Measurements from ENCODE around the gene HEATR1.
A peak's percentile ranks its signal among the peaks of the same experiment; 100 is the strongest.
"Not testable (repeated sequence)": the region's sequence is repeated elsewhere in the genome, so short reads cannot be mapped to it uniquely, and the experiment has no call there.

Gene HEATR1

DNA sequence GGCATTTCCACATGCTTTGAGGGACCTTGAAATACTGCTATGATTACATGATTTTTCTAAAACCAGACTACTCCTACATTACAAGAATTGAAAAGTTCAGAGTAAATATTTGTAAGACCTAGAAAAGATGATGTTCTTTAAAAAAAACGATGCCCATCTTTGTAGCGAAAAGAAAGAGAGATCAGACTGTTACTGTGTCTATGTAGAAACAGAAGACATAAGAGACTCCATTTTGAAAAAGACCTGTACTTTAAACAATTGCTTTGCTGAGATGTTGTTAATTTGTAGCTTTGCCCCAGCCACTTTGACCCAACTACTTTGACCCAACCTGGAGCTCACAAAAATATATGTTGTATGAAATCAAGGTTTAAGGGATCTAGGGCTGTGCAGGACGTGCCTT is 100.0 kb downstream of the HEATR1 start:
- H3K9me3 ChIP-seq (ENCODE audit: control insufficient read depth in 1 of 2, low read length in 2 of 2); H3K4me1 ChIP-seq (ENCODE audit: control insufficient read depth in 1 of 2, insufficient read depth in 2 of 2, low read length in 2 of 2): not testable (repeated sequence)

DNA sequence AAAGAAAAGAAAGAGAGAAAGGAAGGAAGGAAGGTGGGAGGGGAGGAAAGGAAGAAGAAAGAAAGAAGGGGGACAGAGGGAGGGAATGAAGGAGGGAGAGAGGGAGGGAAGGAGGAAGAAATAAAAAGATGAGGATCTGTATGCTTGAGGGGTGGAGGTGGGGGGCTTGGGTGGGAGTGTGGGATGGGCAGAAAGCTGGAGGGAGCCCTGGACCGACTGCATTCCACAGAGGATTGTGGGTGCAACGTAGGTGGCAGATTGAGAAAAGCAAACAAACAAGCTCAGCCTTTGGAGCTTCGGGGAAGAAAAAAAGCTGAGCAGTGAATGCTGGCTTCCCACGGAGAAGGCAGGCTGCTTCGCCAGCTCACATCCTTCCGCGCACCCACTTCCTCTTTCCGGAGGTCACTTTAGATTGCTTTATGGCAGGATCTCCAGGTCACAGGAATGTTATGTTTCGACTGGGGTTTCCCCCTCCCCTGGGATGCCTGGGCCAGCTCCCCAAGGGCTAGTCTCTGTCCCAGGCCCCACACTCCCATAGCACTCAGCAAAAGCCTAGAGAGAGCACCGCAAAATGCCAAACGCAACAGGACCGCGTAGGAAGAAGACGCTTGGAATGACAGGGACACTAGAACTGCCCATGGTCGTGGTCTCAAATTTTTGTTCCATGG is 101.2 kb downstream of the HEATR1 start:
- no peaks in the 10 kb centered on the region for H3K27me3 ChIP-seq (ENCODE audit: low read depth, low read length)
- H3K4me3 ChIP-seq (ENCODE audit: low read depth in 1 of 2, low read length in 2 of 2) = peak overlapping the region; percentile 34 to 49
- H3K9me3 ChIP-seq (ENCODE audit: control insufficient read depth in 1 of 2, low read length in 2 of 2) = no peaks in the 10 kb centered on the region
- no peaks in the 10 kb centered on the region for H3K36me3 ChIP-seq (ENCODE audit: control insufficient read depth in 1 of 2, insufficient read depth in 2 of 2, low read length in 2 of 2)
- H3K27ac ChIP-seq (ENCODE audit: low read length) = no peak overlapping the region
- peaks cover 0 to 10% of the 10 kb centered on the region in 2 donors for H3K4me1 ChIP-seq (ENCODE audit: control insufficient read depth in 1 of 2, insufficient read depth in 2 of 2, low read length in 2 of 2)

More for the DNA sequence above, 100.0 kb downstream of the HEATR1 start:
- not testable (repeated sequence) for H3K4me3 ChIP-seq (ENCODE audit: low read depth in 1 of 2, low read length in 2 of 2); H3K27me3 ChIP-seq (ENCODE audit: low read depth, low read length); H3K36me3 ChIP-seq (ENCODE audit: control insufficient read depth in 1 of 2, insufficient read depth in 2 of 2, low read length in 2 of 2); H3K27ac ChIP-seq (ENCODE audit: low read length)

DNA sequence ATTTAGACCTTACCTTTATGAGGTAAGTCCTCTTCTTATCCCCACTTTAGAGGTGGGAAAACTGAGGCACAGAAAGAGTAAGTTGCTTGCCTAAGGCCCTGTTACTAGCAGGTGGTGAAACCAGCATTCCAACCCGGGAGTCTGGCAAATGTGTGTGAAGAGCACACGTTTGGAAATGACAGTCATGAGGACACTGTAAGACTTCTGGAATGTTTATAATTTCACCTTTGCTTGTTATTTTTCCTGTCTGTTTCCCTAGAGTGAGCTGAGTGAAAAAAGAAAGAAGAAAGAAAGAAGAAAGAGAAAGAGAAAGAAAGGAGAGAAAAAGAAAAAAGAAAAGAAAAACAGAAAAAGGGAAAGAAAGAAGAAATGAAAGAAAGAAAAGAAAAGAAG is 101.7 kb downstream of the HEATR1 start:
- Histone ChIP-seq H3K4me1 (ENCODE audit: control insufficient read depth in 1 of 2, insufficient read depth in 2 of 2, low read length in 2 of 2) (peaks cover 0 to 10% of the 10 kb centered on the region in 2 donors), H3K27me3 (ENCODE audit: low read depth, low read length) (no peaks in the 10 kb centered on the region), H3K9me3 (ENCODE audit: control insufficient read depth in 1 of 2, low read length in 2 of 2) (no peaks in the 10 kb centered on the region), H3K4me3 (ENCODE audit: low read depth in 1 of 2, low read length in 2 of 2) (peak overlapping the region in 1 of 2 donors; percentile 49), H3K27ac (ENCODE audit: low read length) (no peak overlapping the region), H3K36me3 (ENCODE audit: control insufficient read depth in 1 of 2, insufficient read depth in 2 of 2, low read length in 2 of 2) (no peaks in the 10 kb centered on the region)

DNA sequence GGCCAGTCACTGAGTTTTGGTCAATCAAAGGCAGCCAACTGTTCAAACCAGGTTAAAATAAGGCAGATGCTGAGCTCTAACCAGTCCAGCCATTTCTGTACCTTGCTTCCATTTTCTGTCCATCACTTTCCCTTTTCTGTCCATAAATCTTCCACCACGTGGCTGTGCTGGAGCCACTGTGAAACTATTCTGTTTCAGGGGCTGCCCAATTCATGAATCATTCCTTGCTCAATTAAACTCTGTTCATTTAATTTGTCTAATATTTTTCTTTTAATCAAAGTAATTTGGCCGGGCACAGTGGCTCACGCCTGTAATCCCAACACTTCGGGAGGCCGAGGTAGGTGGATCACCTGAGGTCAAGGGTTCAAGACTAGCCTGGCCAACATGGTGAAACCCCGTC is 103.2 kb downstream of the HEATR1 start:
- no peak overlapping the region for H3K27ac ChIP-seq (ENCODE audit: low read length)
- H3K9me3 ChIP-seq (ENCODE audit: control insufficient read depth in 1 of 2, low read length in 2 of 2) = no peaks in the 10 kb centered on the region
- H3K27me3 ChIP-seq (ENCODE audit: low read depth, low read length) = no peaks in the 10 kb centered on the region
- no peaks in the 10 kb centered on the region for H3K36me3 ChIP-seq (ENCODE audit: control insufficient read depth in 1 of 2, insufficient read depth in 2 of 2, low read length in 2 of 2)
- peaks cover 0 to 10% of the 10 kb centered on the region in 2 donors for H3K4me1 ChIP-seq (ENCODE audit: control insufficient read depth in 1 of 2, insufficient read depth in 2 of 2, low read length in 2 of 2)
- no peak overlapping the region for H3K4me3 ChIP-seq (ENCODE audit: low read depth in 1 of 2, low read length in 2 of 2)

Data from muscle layer of duodenum (tissue), 2 donors.